Activated CD8-positive, alpha-beta T cell treated with anti-CD3 and anti-CD28 coated beads for 36 hours (primary cell): ENCODE data around the gene SMIM30. TPM values are rescaled to one million over a fixed set of nuclear protein-coding genes. Genes with fewer than 3 reads are reported as not detected.

Experiments used
- ATAC-seq: fragments of 200-7000 bp; cut with Tn5 transposase; one replicate; pipeline ENCODE4 v1.10.0; 2021; ENCODE audit warnings: mild to moderate bottlenecking, moderate library complexity
- CTCF ChIA-PET: fragments of 350-600 bp; sonication (Branson Sonifier 250); formaldehyde crosslinking; loops from one replicate; lab custom pipeline; 2021; ENCODE audit warnings: antibody characterized with exemption; lab: Charles Lee
- POLR2A ChIA-PET: fragments of 350-600 bp; sonication (Branson Sonifier 250); formaldehyde crosslinking; loops from one replicate; lab custom pipeline; 2021; ENCODE audit warnings: antibody characterized with exemption; lab: Charles Lee
- DNase-seq: peaks from one replicate; pipeline ENCODE4 v3.0.0-alpha.2; 2020
- H3K27ac Mint-ChIP-seq: one replicate; pipeline ENCODE4 v1.8.0; 2021; ENCODE audit warnings: mild to moderate bottlenecking, mixed read lengths
- H3K27me3 Mint-ChIP-seq: one replicate; pipeline ENCODE4 v1.8.0; 2021; ENCODE audit warnings: mixed read lengths
- H3K36me3 Mint-ChIP-seq: one replicate; pipeline ENCODE4 v1.8.0; 2021; ENCODE audit warnings: low read depth, mixed read lengths
- H3K4me1 Mint-ChIP-seq: one replicate; pipeline ENCODE4 v1.8.0; 2021; ENCODE audit warnings: low read depth, mixed read lengths
- H3K4me3 Mint-ChIP-seq: one replicate; pipeline ENCODE4 v1.8.0; 2021; ENCODE audit warnings: mild to moderate bottlenecking, moderate library complexity, mixed read lengths
- H3K9me3 Mint-ChIP-seq: one replicate; pipeline ENCODE4 v1.8.0; 2021; ENCODE audit warnings: mixed read lengths
- CTCF ChIP-seq: fragments of 200-600 bp; IDR thresholded peaks from one replicate; pipeline ENCODE4 v1.8.0; 2022; ENCODE audit warnings: antibody characterized with exemption, mild to moderate bottlenecking
- intact Hi-C: fragments of 100-400 bp; cut with micrococcal nuclease; formaldehyde crosslinking; loops from one replicate; pipeline ENCODE4 v1.10.0; 2022
- total RNA-seq, 2 experiments: library from RNA; stranded (reverse); gene quantifications; one replicate each; pipeline ENCODE4 v1.2.3, GENCODE V29; 2021

Gene SMIM30
- total RNA-seq, 2 experiments from 2014 or later: 49.3 to 49.8 TPM

GRCh38 chr7:113086431-113086888, 31.9 kb downstream of the SMIM30 start, which contains the start of gene GPR85:
GPR85 (minus strand) TSS chr7:113086827; CDS start chr7:113084721, 2,106 bp downstream.
- TF ChIP-seq CTCF: no peak
- POLR2A ChIA-PET: interaction anchor here (0.6 kb wide), 1 partner anchor 8 kb away, joined by 3 read pairs; no protein-coding TSS in a partner anchor
- Mint-ChIP-seq H3K4me3 (no peak within 1 kb of the TSS), H3K27ac (no peak within 1 kb of the TSS), H3K36me3 (no peaks in the 10 kb centered on the region), H3K27me3 (peaks cover 41% of the 10 kb centered on the region), H3K4me1 (peaks cover 6% of the 10 kb centered on the region), H3K9me3 (no peaks in the 10 kb centered on the region)
- ATAC-seq: peak; percentile 80
- CTCF ChIA-PET: no interaction called here
- peak; percentile 43 for DNase-seq
- intact Hi-C loops: no loop called here

- POLR2A ChIA-PET: no interaction called here
These were observed 32.5 kb downstream of the SMIM30 start for GRCh38 chr7:113085781-113086390.

GRCh38 chr7:113084496-113085172, 33.7 kb downstream of the SMIM30 start:
- POLR2A ChIA-PET: no interaction called here
- intact Hi-C loops: no loop called here
- Mint-ChIP-seq H3K36me3 (no peaks in the 10 kb centered on the region), H3K27me3 (peaks cover 46% of the 10 kb centered on the region), H3K9me3 (no peaks in the 10 kb centered on the region), H3K27ac (no peak overlapping the region), H3K4me1 (peaks cover 6% of the 10 kb centered on the region), H3K4me3 (no peak overlapping the region)
- no peak for ATAC-seq
- DNase-seq: no peak
- CTCF ChIA-PET: interaction anchor here (1.3 kb wide), 1 partner anchor 337 kb away, joined by 3 read pairs; no protein-coding TSS in a partner anchor
- no peak for TF ChIP-seq CTCF

More at GRCh38 chr7:113085781-113086390, 32.5 kb downstream of the SMIM30 start:
- CTCF ChIA-PET: no interaction called here
- Mint-ChIP-seq H3K9me3 (no peaks in the 10 kb centered on the region), H3K27me3 (peaks cover 41% of the 10 kb centered on the region), H3K4me1 (peaks cover 6% of the 10 kb centered on the region), H3K36me3 (no peaks in the 10 kb centered on the region), H3K4me3 (no peak overlapping the region), H3K27ac (no peak overlapping the region)
- TF ChIP-seq CTCF: no peak
- DNase-seq (no peak), ATAC-seq (peak; percentile 30)
- intact Hi-C loops: no loop called here

- no peak for TF ChIP-seq CTCF
- no peak for DNase-seq
- Mint-ChIP-seq H3K9me3 (no peaks in the 10 kb centered on the region), H3K36me3 (no peaks in the 10 kb centered on the region), H3K27me3 (peaks cover 45% of the 10 kb centered on the region), H3K4me1 (peaks cover 6% of the 10 kb centered on the region), H3K27ac (no peak overlapping the region), H3K4me3 (no peak overlapping the region)
- POLR2A ChIA-PET: no interaction called here
- CTCF ChIA-PET: interaction anchor here (0.6 to 1.3 kb wide), 2 partner anchors 11 to 338 kb away, joined by 3 read pairs; no protein-coding TSS in a partner anchor
- intact Hi-C loops: no loop called here
- ATAC-seq: no peak
These were observed 34.4 kb downstream of the SMIM30 start for GRCh38 chr7:113083816-113084495.
